Panc1 (cell line): ENCODE measurements around the gene USP40.

Experiments used
- POLR2AphosphoS5 ChIP-seq: IDR thresholded peaks from 2 replicates; pipeline ENCODE4 v1.6.1; 2012; ENCODE audit warnings: mild to moderate bottlenecking, low read depth, low read length, moderate library complexity
- SIN3A ChIP-seq: IDR thresholded peaks from 2 replicates; pipeline ENCODE4 v1.6.1; 2012; ENCODE audit warnings: low read depth, mild to moderate bottlenecking, low read length, moderate library complexity, borderline replicate concordance; ENCODE audit not compliant: insufficient read depth
- TF ChIP-seq, protein P1 (sequence below): fragments of 450-650 bp; IDR thresholded peaks from 2 replicates; pipeline ENCODE4 v1.5.1; 2017; ENCODE audit warnings: mild to moderate bottlenecking

DNA sequence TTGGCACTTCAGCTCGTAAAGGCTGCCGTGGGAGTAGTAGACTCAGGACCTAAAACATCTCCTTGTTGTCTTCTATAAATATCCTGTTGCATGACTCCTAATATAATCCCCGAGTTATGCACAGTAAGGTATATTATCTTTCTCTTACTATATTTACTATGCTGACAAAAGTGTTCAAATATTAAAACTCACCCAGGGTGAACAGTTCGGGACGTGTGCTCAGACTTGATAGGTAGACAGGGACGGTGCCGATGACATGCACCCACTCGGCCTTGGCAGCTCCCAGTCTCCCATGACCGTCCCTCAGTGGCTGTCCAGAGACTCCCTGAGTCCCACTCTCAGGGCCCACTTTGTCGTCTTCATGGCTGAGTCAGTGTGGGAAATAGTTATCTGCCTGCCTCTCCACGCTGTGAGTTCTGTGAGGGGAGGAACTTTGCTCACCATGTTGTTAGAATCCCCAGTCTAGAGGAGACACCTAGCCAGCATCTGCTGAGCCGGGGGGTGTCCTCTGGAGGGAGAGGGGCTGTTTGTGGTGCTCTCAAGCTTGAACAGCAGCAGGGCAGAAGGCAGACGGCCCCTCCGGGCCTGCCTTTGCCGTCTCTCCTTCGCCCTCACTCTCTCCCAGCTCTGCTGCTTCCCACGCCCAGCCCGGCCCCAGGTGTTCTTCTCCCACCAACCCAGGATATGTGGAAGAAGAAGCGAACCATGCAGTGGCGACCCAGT is 137.2 kb downstream of the USP40 start:
- TF ChIP-seq, protein P1, sequence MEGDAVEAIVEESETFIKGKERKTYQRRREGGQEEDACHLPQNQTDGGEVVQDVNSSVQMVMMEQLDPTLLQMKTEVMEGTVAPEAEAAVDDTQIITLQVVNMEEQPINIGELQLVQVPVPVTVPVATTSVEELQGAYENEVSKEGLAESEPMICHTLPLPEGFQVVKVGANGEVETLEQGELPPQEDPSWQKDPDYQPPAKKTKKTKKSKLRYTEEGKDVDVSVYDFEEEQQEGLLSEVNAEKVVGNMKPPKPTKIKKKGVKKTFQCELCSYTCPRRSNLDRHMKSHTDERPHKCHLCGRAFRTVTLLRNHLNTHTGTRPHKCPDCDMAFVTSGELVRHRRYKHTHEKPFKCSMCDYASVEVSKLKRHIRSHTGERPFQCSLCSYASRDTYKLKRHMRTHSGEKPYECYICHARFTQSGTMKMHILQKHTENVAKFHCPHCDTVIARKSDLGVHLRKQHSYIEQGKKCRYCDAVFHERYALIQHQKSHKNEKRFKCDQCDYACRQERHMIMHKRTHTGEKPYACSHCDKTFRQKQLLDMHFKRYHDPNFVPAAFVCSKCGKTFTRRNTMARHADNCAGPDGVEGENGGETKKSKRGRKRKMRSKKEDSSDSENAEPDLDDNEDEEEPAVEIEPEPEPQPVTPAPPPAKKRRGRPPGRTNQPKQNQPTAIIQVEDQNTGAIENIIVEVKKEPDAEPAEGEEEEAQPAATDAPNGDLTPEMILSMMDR, result no peak
- no peak for TF ChIP-seq POLR2AphosphoS5
- TF ChIP-seq SIN3A, result no peak
